OCI-LY3 (cell line): Measurements from ENCODE around the gene LTBP1.
"Not testable (repeated sequence)": the region's sequence is repeated elsewhere in the genome, so short reads cannot be mapped to it uniquely, and the experiment has no call there.

Experiments
- H2AFZ ChIP-seq: fragments of 200-600, 300-600 bp; shearing (Covaris generic); 2 replicates; pipeline ENCODE4 v1.6.0; 2014; ENCODE audit warnings: antibody characterized with exemption, low read depth, low read length
- H3K27ac ChIP-seq: fragments of 200-600, 300-600 bp; sonication (generic); 2 replicates; pipeline ENCODE4 v1.5.1; 2014; ENCODE audit warnings: mild to moderate bottlenecking, low read length, moderate library complexity, mixed read lengths
- H3K27me3 ChIP-seq: fragments of 200-600, 300-600 bp; sonication (generic); 2 replicates; pipeline ENCODE4 v1.6.1; 2014; ENCODE audit warnings: low read depth, low read length, mixed read lengths
- H3K36me3 ChIP-seq: fragments of 200-600, 300-600 bp; sonication (generic); replicated peaks from 2 replicates; pipeline ENCODE3; 2014; ENCODE audit warnings: low read depth, low read length, mixed read lengths
- H3K4me1 ChIP-seq: fragments of 300-600, 200-600 bp; sonication (generic); 2 replicates; pipeline ENCODE4 v1.6.1; 2014; ENCODE audit warnings: low read length, mixed read lengths
- H3K4me2 ChIP-seq: fragments of 200-600, 300-600 bp; sonication (generic); 2 replicates; pipeline ENCODE4 v1.6.1; 2014; ENCODE audit warnings: low read length, mixed read lengths
- H3K4me3 ChIP-seq: fragments of 300-600, 200-600 bp; sonication (generic); 2 replicates; pipeline ENCODE4 v1.5.1; 2014; ENCODE audit warnings: antibody characterized with exemption, mild to moderate bottlenecking, low read length, moderate library complexity
- H3K79me2 ChIP-seq: fragments of 300-600, 200-600 bp; shearing (Covaris generic); 2 replicates; pipeline ENCODE4 v1.6.1; 2014; ENCODE audit warnings: mild to moderate bottlenecking, low read length, mixed read lengths
- H3K9ac ChIP-seq: fragments of 300-600, 200-600 bp; shearing (Covaris generic); 2 replicates; pipeline ENCODE4 v1.6.0; 2014; ENCODE audit warnings: mild to moderate bottlenecking, low read length, moderate library complexity
- H3K9me3 ChIP-seq: fragments of 200-600, 300-600 bp; shearing (Covaris generic); 2 replicates; pipeline ENCODE4 v1.6.1; 2014; ENCODE audit warnings: low read length, mixed read lengths; ENCODE audit not compliant: insufficient read depth
- H4K20me1 ChIP-seq: fragments of 200-600, 300-600 bp; sonication (generic); 2 replicates; pipeline ENCODE4 v1.6.1; 2016; ENCODE audit warnings: low read length, mixed read lengths; ENCODE audit not compliant: insufficient read depth
- EZH2phosphoT487 ChIP-seq: fragments of 200-600 bp; shearing (Covaris generic); IDR thresholded peaks from 2 replicates; pipeline ENCODE4 v1.6.1; 2018; ENCODE audit warnings: antibody characterized with exemption, mixed run types, low read depth
- TF ChIP-seq, protein P1 (sequence below): fragments of 200-600, 300-600 bp; sonication (generic); IDR thresholded peaks from 2 replicates; pipeline ENCODE4 v1.5.1; 2014; ENCODE audit warnings: antibody characterized with exemption, low read length, low read depth

Gene LTBP1

DNA sequence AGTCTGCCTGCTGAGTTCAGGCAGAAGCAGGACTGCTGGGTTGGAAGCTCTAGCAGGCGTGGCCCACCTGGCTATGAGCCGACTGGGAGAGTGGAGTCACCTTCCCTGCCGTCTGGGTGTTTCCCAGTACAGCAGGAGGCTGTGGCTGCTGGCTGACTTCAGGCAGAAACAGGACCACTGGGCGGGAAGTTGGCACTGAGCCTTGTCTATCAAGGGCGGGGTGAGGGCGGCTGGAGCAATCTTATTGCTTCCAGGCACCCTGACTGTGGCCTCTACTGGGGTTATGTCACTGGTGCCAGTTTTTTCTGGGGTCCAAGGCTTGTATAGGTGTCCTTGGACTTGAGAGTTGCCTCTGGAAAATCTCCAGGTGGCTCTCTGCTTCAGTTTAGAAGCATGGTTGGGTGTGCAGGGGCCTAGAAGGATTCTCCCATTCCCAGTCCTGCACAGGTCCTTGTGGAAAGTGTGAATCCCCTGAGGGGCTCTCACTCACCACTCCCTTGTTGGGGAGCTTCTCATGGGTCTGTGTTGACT lies 30.5 kb downstream of the LTBP1 start:
- H3K27ac ChIP-seq, result no peak overlapping the region
- H3K4me1 ChIP-seq, result no peaks in the 10 kb centered on the region
- H4K20me1 ChIP-seq, result no peaks in the 10 kb centered on the region
- no peaks in the 10 kb centered on the region for H3K79me2 ChIP-seq
- H3K36me3 ChIP-seq, result no peaks in the 10 kb centered on the region
- no peak overlapping the region for H2AFZ ChIP-seq
- H3K4me3 ChIP-seq, result no peak overlapping the region
- no peak overlapping the region for H3K4me2 ChIP-seq
- H3K27me3 ChIP-seq, result no peaks in the 10 kb centered on the region
- no peak for TF ChIP-seq EZH2phosphoT487
- TF ChIP-seq, protein P1, sequence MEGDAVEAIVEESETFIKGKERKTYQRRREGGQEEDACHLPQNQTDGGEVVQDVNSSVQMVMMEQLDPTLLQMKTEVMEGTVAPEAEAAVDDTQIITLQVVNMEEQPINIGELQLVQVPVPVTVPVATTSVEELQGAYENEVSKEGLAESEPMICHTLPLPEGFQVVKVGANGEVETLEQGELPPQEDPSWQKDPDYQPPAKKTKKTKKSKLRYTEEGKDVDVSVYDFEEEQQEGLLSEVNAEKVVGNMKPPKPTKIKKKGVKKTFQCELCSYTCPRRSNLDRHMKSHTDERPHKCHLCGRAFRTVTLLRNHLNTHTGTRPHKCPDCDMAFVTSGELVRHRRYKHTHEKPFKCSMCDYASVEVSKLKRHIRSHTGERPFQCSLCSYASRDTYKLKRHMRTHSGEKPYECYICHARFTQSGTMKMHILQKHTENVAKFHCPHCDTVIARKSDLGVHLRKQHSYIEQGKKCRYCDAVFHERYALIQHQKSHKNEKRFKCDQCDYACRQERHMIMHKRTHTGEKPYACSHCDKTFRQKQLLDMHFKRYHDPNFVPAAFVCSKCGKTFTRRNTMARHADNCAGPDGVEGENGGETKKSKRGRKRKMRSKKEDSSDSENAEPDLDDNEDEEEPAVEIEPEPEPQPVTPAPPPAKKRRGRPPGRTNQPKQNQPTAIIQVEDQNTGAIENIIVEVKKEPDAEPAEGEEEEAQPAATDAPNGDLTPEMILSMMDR, result no peak
- H3K9me3 ChIP-seq, result peaks cover 5% of the 10 kb centered on the region; the same call in 1 of the 2 replicates
- H3K9ac ChIP-seq, result no peak overlapping the region

DNA sequence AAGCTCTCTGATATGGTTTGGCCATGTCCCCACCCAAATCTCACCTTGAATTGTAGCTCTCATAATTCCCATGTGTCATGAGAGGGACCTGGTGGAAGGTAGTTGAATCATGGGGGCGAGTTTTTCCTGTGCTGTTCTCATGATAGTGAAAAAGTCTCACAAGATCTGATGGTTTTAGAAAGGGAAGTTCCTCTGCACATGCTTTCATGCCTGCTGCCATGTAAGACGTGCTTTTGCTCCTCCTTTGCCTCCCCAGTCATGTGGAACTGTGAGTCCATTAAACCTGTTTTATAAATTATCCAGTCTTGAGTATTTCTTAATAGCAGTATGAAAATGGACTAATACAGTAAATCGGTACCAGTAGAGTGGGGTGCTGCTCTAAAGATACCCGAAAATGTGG lies 34.9 kb downstream of the LTBP1 start:
- TF ChIP-seq EZH2phosphoT487, result no peak
- TF ChIP-seq, protein P1, result no peak
- Histone ChIP-seq H4K20me1 (no peaks in the 10 kb centered on the region), H3K27ac (no peak overlapping the region), H3K9ac (no peak overlapping the region), H2AFZ (no peak overlapping the region), H3K4me2 (no peak overlapping the region), H3K36me3 (no peaks in the 10 kb centered on the region), H3K79me2 (no peaks in the 10 kb centered on the region), H3K4me1 (peaks cover 4% of the 10 kb centered on the region), H3K27me3 (no peaks in the 10 kb centered on the region), H3K9me3 (peaks cover 5% of the 10 kb centered on the region; the same call in 1 of the 2 replicates), H3K4me3 (no peak overlapping the region)

DNA sequence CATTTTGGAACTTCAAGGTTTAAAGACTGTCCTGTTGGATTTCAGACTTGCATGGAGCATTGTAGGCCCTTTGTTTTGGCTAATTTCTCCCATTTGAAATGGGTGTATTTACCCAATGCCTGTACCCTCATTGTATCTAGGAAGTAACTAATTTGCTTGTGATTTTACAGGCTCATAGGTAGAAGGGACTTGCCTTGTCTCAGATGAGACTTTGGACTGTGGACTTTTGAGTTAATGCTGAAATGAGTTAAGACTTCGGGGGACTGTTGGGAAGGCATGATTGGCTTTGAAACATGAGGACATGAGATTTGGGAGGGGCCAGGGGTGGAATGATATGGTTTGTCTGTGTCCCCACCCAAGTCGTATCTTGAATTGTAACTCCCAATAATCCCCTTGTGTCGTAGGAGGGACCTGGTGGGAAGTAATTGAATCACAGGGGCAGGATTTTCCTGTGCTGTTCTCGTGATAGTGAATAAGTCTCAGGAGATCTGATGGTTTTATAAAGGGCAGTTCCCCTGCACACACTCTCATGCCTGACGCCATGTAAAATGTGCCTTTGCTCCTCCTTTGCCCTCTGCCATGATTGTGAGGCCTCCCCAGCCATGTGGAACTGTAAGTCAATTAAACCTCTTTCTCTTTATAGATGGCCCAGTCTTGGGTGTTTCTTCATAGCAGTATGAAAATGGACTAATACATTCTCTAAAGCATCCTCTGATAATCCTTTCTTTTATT lies 36.6 kb downstream of the LTBP1 start:
- H3K4me2 ChIP-seq, H3K79me2 ChIP-seq, H3K9ac ChIP-seq, H3K27ac ChIP-seq, H3K9me3 ChIP-seq, H3K4me3 ChIP-seq, H2AFZ ChIP-seq, H3K4me1 ChIP-seq, H3K27me3 ChIP-seq, H3K36me3 ChIP-seq, H4K20me1 ChIP-seq: not testable (repeated sequence)

DNA sequence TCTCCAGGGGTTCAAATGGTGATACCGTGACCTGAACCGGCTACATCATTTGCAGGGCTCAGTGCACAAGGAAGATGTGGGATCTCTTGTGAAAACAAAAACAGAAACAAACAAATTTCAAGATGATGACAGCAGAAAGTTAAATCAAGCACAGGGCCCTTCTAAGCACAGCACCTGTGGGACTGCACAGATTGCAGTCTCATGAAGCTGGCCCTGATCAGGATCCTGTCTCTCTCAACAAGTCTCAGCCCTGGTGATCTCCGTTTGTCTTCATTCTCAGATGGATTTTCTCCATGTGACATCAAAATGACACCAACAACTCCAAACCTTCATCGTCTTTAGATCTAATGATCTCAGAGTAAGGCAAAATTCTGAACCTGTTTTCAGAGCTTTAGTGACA lies 39.7 kb downstream of the LTBP1 start:
- H3K27ac ChIP-seq, result no peak overlapping the region
- H2AFZ ChIP-seq, result no peak overlapping the region
- H3K9ac ChIP-seq, result no peak overlapping the region
- H4K20me1 ChIP-seq, result no peaks in the 10 kb centered on the region
- H3K36me3 ChIP-seq, result no peaks in the 10 kb centered on the region
- H3K4me1 ChIP-seq, result peaks cover 4% of the 10 kb centered on the region
- no peaks in the 10 kb centered on the region for H3K27me3 ChIP-seq
- no peak overlapping the region for H3K4me3 ChIP-seq
- no peak overlapping the region for H3K4me2 ChIP-seq
- TF ChIP-seq, protein P1, result no peak
- no peak for TF ChIP-seq EZH2phosphoT487
- H3K79me2 ChIP-seq, result no peaks in the 10 kb centered on the region
- peaks cover 2% of the 10 kb centered on the region; the same call in 1 of the 2 replicates for H3K9me3 ChIP-seq
